Panc1 (cell line): ENCODE measurements around the gene PLK3.

Experiments used
- POLR2AphosphoS5 ChIP-seq: IDR thresholded peaks from 2 replicates; pipeline ENCODE4 v1.6.1; 2012; ENCODE audit warnings: mild to moderate bottlenecking, low read depth, low read length, moderate library complexity
- REST ChIP-seq, 2 experiments: IDR thresholded peaks; 2 replicates each; pipeline ENCODE4 v1.6.1; 2011 to 2012; ENCODE audit warnings: low read depth in 2 of 2, control low read depth in 1 of 2, low read length in 1 of 2, mild to moderate bottlenecking in 1 of 2, moderate library complexity in 1 of 2; ENCODE audit not compliant: insufficient read depth in 1 of 2
- SIN3A ChIP-seq: IDR thresholded peaks from 2 replicates; pipeline ENCODE4 v1.6.1; 2012; ENCODE audit warnings: low read depth, mild to moderate bottlenecking, low read length, moderate library complexity, borderline replicate concordance; ENCODE audit not compliant: insufficient read depth
- TCF7L2 ChIP-seq: IDR thresholded peaks from 2 replicates; pipeline ENCODE4 v1.6.1; 2011; ENCODE audit warnings: mild to moderate bottlenecking, low read depth, low read length, inconsistent platforms
- TF ChIP-seq, protein P1 (sequence below): fragments of 450-650 bp; IDR thresholded peaks from 2 replicates; pipeline ENCODE4 v1.5.1; 2017; ENCODE audit warnings: mild to moderate bottlenecking

- TF ChIP-seq, protein P1, sequence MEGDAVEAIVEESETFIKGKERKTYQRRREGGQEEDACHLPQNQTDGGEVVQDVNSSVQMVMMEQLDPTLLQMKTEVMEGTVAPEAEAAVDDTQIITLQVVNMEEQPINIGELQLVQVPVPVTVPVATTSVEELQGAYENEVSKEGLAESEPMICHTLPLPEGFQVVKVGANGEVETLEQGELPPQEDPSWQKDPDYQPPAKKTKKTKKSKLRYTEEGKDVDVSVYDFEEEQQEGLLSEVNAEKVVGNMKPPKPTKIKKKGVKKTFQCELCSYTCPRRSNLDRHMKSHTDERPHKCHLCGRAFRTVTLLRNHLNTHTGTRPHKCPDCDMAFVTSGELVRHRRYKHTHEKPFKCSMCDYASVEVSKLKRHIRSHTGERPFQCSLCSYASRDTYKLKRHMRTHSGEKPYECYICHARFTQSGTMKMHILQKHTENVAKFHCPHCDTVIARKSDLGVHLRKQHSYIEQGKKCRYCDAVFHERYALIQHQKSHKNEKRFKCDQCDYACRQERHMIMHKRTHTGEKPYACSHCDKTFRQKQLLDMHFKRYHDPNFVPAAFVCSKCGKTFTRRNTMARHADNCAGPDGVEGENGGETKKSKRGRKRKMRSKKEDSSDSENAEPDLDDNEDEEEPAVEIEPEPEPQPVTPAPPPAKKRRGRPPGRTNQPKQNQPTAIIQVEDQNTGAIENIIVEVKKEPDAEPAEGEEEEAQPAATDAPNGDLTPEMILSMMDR: no peak
- TF ChIP-seq REST (IDR thresholded peaks at IDR 0.05; ENCODE audit: insufficient read depth in 1 of 2, low read depth in 2 of 2, low read length in 1 of 2) (no peak), POLR2AphosphoS5 (no peak), SIN3A (no peak), TCF7L2 (no peak)
These were observed 20.4 kb downstream of the PLK3 start for GRCh38 chr1:44820328-44821239.
